ENCODE results near the gene CEP70. TPM values are rescaled to one million over a fixed set of nuclear protein-coding genes. Genes with fewer than 3 reads are reported as not detected.

Gene CEP70
- total RNA-seq, 2 donors from 2014 or later, result 31.6 to 45.4 TPM

DNA sequence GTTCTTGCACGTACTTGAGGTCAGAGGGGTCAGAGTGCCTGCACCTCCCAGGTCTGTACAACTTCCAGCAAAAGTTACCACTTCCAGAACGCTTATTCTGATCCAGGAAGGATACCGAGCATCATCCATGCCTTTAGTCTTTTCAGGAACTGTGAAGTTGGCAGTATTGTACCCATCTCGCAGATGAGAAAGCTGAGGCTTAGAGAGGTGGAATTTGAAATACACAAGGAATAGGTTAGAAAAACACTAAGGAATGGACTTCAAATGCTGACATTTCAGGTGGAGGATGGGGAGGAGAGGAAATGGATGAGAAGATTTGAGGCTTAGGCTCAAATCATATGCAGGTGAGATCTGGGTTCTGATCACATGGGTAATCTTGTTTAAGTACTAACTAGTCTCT is 148.4 kb downstream of the CEP70 start:
- Histone ChIP-seq H3K36me3 (no peaks in the 10 kb centered on the region), H3K4me3 (no peak overlapping the region), H3K27ac (no peak overlapping the region), H3K9me3 (no peaks in the 10 kb centered on the region), H3K27me3 (no peaks in the 10 kb centered on the region), H3K4me1 (no peaks in the 10 kb centered on the region), H3K9ac (ENCODE audit: low read depth in 2 of 2, low read length in 2 of 2) (no peak overlapping the region)
- intact Hi-C loops (cut with DNase I), result no loop called here
- TF ChIP-seq, protein P1, sequence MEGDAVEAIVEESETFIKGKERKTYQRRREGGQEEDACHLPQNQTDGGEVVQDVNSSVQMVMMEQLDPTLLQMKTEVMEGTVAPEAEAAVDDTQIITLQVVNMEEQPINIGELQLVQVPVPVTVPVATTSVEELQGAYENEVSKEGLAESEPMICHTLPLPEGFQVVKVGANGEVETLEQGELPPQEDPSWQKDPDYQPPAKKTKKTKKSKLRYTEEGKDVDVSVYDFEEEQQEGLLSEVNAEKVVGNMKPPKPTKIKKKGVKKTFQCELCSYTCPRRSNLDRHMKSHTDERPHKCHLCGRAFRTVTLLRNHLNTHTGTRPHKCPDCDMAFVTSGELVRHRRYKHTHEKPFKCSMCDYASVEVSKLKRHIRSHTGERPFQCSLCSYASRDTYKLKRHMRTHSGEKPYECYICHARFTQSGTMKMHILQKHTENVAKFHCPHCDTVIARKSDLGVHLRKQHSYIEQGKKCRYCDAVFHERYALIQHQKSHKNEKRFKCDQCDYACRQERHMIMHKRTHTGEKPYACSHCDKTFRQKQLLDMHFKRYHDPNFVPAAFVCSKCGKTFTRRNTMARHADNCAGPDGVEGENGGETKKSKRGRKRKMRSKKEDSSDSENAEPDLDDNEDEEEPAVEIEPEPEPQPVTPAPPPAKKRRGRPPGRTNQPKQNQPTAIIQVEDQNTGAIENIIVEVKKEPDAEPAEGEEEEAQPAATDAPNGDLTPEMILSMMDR (IDR thresholded peaks at IDR 0.05), result no peak
- DNase-seq, result no peak

DNA sequence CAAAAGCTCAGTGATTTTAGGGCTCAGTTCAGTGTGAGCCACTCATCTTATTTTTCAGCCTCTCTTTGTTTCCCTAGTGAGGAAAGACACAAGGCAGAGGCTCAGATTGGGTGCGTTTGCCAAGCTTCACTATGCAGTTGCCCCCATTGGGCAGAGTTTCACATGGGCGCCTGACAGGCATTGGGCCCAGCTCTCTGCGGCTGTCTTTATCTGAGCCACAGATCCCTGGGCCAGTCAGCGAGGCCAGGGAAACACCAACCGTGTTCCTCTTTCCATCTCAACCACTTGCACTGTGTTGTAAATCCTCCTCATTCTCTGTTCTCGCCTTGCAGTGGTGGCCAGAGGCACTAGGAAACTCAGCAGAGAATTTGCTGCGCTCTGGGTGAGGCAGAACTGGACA is 148.8 kb downstream of the CEP70 start:
- no peaks in the 10 kb centered on the region for H3K9me3 ChIP-seq
- H3K36me3 ChIP-seq, result no peaks in the 10 kb centered on the region
- no peak overlapping the region for H3K9ac ChIP-seq (ENCODE audit: low read depth in 2 of 2, low read length in 2 of 2)
- no peak for DNase-seq
- TF ChIP-seq, protein P1 (IDR thresholded peaks at IDR 0.05), result no peak
- H3K4me3 ChIP-seq, result no peak overlapping the region
- H3K4me1 ChIP-seq, result no peaks in the 10 kb centered on the region
- intact Hi-C loops (cut with DNase I), result no loop called here
- no peak overlapping the region for H3K27ac ChIP-seq
- H3K27me3 ChIP-seq, result no peaks in the 10 kb centered on the region

Other genes starting within 250 kb of the CEP70 start
- gene MRAS, start 245.7 kb downstream of the CEP70 start, total RNA-seq, result 1 to 10 TPM; 2.2 to 4.5 TPM
- gene ESYT3, start 159.6 kb downstream of the CEP70 start, total RNA-seq, result 1 to 10 TPM in 1 of 2 donors, under 1 TPM in 1; 0.89 to 1.2 TPM
- gene FAIM, start 14.5 kb upstream of the CEP70 start, total RNA-seq, result 1 to 10 TPM; 4.4 to 7.0 TPM
- 10 to 100 TPM; 43.4 to 51.5 TPM for gene PIK3CB, start 240.7 kb upstream of the CEP70 start, total RNA-seq

Data from colonic mucosa (tissue), 4 donors.